Neural cell (in vitro differentiated cells): ENCODE results near the gene NELL2. TPM values are rescaled to one million over a fixed set of nuclear protein-coding genes. Genes with fewer than 3 reads are reported as not detected.

Experiments used
- H2AFZ ChIP-seq: fragments of 200-600, 300-800 bp; sonication (generic), shearing (Covaris generic); 2 replicates; pipeline ENCODE4 v1.6.0; 2014; ENCODE audit warnings: low read depth, mild to moderate bottlenecking, antibody characterized with exemption, low read length, moderate library complexity
- H3F3A ChIP-seq: fragments of 200-600 bp; shearing (Covaris generic); 2 replicates; pipeline ENCODE4 v1.6.1; 2016; ENCODE audit warnings: mild to moderate bottlenecking, moderate library complexity, mixed read lengths, antibody characterized with exemption, low read length; ENCODE audit not compliant: insufficient read depth, poor library complexity, severe bottlenecking
- H3K27ac ChIP-seq: fragments of 200-600, 300-800 bp; sonication (generic), shearing (Covaris generic); 2 replicates; pipeline ENCODE4 v1.5.1; 2014; ENCODE audit warnings: mild to moderate bottlenecking, low read length, moderate library complexity
- H3K27me3 ChIP-seq: fragments of 300-800, 200-600 bp; sonication (generic), shearing (Covaris generic); 2 replicates; pipeline ENCODE4 v1.6.0; 2014; ENCODE audit warnings: mild to moderate bottlenecking, low read depth, low read length, moderate library complexity; ENCODE audit not compliant: insufficient read depth
- H3K36me3 ChIP-seq: fragments of 300-800, 200-600 bp; sonication (generic), shearing (Covaris generic); 2 replicates; pipeline ENCODE4 v1.5.1; 2014; ENCODE audit warnings: mild to moderate bottlenecking, antibody characterized with exemption, low read length, moderate library complexity; ENCODE audit not compliant: insufficient read depth
- H3K4me2 ChIP-seq: fragments of 300-800, 200-600 bp; sonication (generic), shearing (Covaris generic); 2 replicates; pipeline ENCODE4 v1.6.0; 2014; ENCODE audit warnings: mild to moderate bottlenecking, low read length
- H3K4me3 ChIP-seq: fragments of 300-800, 200-600 bp; sonication (generic), shearing (Covaris generic); 2 replicates; pipeline ENCODE4 v1.5.1; 2014; ENCODE audit warnings: mild to moderate bottlenecking, low read length, moderate library complexity
- H3K79me2 ChIP-seq: fragments of 200-600 bp; shearing (Covaris generic); replicated peaks from 2 replicates; pipeline ENCODE4 v1.6.0; 2014; ENCODE audit warnings: mild to moderate bottlenecking, low read length, moderate library complexity; ENCODE audit not compliant: insufficient read depth
- H3K9ac ChIP-seq: fragments of 300-800, 200-600 bp; sonication (generic), shearing (Covaris generic); 2 replicates; pipeline ENCODE4 v1.6.1; 2016; ENCODE audit warnings: mild to moderate bottlenecking, low read length, mixed read lengths
- H3K9me2 ChIP-seq: fragments of 200-600 bp; shearing (Covaris generic); 2 replicates; pipeline ENCODE4 v1.6.1; 2016; ENCODE audit warnings: mild to moderate bottlenecking, low read length, mixed read lengths; ENCODE audit not compliant: insufficient read depth
- H3K9me3 ChIP-seq: fragments of 200-600, 300-800 bp; sonication (generic), shearing (Covaris generic); 2 replicates; pipeline ENCODE4 v1.6.1; 2016; ENCODE audit warnings: mild to moderate bottlenecking, mixed run types, low read length, moderate library complexity, mixed read lengths
- H4K20me1 ChIP-seq: fragments of 200-600 bp; shearing (Covaris generic); 2 replicates; pipeline ENCODE4 v1.6.1; 2016; ENCODE audit warnings: mild to moderate bottlenecking, mixed run types; ENCODE audit not compliant: insufficient read depth
- EP300 ChIP-seq: fragments of 450-650 bp; conservative IDR thresholded peaks from 2 replicates; pipeline ENCODE4 v1.6.1; 2014; ENCODE audit warnings: antibody characterized with exemption, mild to moderate bottlenecking, moderate library complexity; ENCODE audit not compliant: poor library complexity, severe bottlenecking
- EZH2 ChIP-seq: fragments of 200-600, 300-800 bp; shearing (Covaris generic), sonication (generic); IDR thresholded peaks from 2 replicates; pipeline ENCODE4 v1.6.1; 2014; ENCODE audit warnings: antibody characterized with exemption, low read length, borderline replicate concordance, mild to moderate bottlenecking; ENCODE audit not compliant: insufficient read depth, poor library complexity, severe bottlenecking
- MXI1 ChIP-seq: fragments of 450-650 bp; conservative IDR thresholded peaks from 2 replicates; pipeline ENCODE4 v1.6.1; 2014; ENCODE audit warnings: antibody characterized with exemption, mild to moderate bottlenecking; ENCODE audit not compliant: poor library complexity, severe bottlenecking
- POLR2AphosphoS5 ChIP-seq: IDR thresholded peaks from 2 replicates; pipeline ENCODE4 v1.6.1; 2012
- RAD21 ChIP-seq: fragments of 450-650 bp; conservative IDR thresholded peaks from 2 replicates; pipeline ENCODE4 v1.6.1; 2014; ENCODE audit warnings: antibody characterized with exemption, mild to moderate bottlenecking, moderate library complexity
- SMC3 ChIP-seq: fragments of 450-650 bp; conservative IDR thresholded peaks from 2 replicates; pipeline ENCODE4 v1.6.1; 2014; ENCODE audit warnings: antibody characterized with exemption, mild to moderate bottlenecking, moderate library complexity; ENCODE audit not compliant: poor library complexity
- TAF1 ChIP-seq: IDR thresholded peaks from 2 replicates; pipeline ENCODE4 v1.6.1; 2012; ENCODE audit warnings: low read depth
- polyA plus RNA-seq: library from polyadenylated mRNA; depleted of rRNA; stranded (reverse); fragments of >200 nt; gene quantifications from 2 replicates; pipeline ENCODE4 v1.2.3, GENCODE V29; 2014
- TF ChIP-seq, protein P1 (sequence below): IDR thresholded peaks from 2 replicates; pipeline ENCODE4 v1.6.1; 2012; ENCODE audit warnings: borderline replicate concordance
- TF ChIP-seq, protein P2 (sequence below): fragments of 450-650 bp; IDR thresholded peaks from 2 replicates; pipeline ENCODE4 v1.5.1; 2014; ENCODE audit warnings: antibody characterized with exemption, mild to moderate bottlenecking, moderate library complexity; ENCODE audit not compliant: poor library complexity, severe bottlenecking

The NELL2 gene
- polyA plus RNA-seq, 1 donor from 2014 or later: 41.8 TPM

GRCh38 chr12:44765796-44766195 is 110.3 kb downstream of the NELL2 start:
- H3K79me2 ChIP-seq: no peaks in the 10 kb centered on the region
- H3K9ac ChIP-seq: no peak overlapping the region
- TF ChIP-seq EP300: no peak
- TF ChIP-seq, protein P1, sequence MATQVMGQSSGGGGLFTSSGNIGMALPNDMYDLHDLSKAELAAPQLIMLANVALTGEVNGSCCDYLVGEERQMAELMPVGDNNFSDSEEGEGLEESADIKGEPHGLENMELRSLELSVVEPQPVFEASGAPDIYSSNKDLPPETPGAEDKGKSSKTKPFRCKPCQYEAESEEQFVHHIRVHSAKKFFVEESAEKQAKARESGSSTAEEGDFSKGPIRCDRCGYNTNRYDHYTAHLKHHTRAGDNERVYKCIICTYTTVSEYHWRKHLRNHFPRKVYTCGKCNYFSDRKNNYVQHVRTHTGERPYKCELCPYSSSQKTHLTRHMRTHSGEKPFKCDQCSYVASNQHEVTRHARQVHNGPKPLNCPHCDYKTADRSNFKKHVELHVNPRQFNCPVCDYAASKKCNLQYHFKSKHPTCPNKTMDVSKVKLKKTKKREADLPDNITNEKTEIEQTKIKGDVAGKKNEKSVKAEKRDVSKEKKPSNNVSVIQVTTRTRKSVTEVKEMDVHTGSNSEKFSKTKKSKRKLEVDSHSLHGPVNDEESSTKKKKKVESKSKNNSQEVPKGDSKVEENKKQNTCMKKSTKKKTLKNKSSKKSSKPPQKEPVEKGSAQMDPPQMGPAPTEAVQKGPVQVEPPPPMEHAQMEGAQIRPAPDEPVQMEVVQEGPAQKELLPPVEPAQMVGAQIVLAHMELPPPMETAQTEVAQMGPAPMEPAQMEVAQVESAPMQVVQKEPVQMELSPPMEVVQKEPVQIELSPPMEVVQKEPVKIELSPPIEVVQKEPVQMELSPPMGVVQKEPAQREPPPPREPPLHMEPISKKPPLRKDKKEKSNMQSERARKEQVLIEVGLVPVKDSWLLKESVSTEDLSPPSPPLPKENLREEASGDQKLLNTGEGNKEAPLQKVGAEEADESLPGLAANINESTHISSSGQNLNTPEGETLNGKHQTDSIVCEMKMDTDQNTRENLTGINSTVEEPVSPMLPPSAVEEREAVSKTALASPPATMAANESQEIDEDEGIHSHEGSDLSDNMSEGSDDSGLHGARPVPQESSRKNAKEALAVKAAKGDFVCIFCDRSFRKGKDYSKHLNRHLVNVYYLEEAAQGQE: no peak
- TF ChIP-seq TAF1: no peak
- H3K27ac ChIP-seq: no peak overlapping the region
- H3K36me3 ChIP-seq: no peaks in the 10 kb centered on the region
- no peaks in the 10 kb centered on the region for H3K27me3 ChIP-seq
- H3F3A ChIP-seq: no peaks in the 10 kb centered on the region
- H4K20me1 ChIP-seq: no peaks in the 10 kb centered on the region
- no peak overlapping the region for H2AFZ ChIP-seq
- no peak overlapping the region for H3K4me2 ChIP-seq
- no peak overlapping the region for H3K4me3 ChIP-seq
- no peaks in the 10 kb centered on the region for H3K9me3 ChIP-seq
- no peaks in the 10 kb centered on the region for H3K9me2 ChIP-seq

GRCh38 chr12:44763021-44763420 is 113.1 kb downstream of the NELL2 start:
- Histone ChIP-seq H3K4me3 (no peak overlapping the region), H3K27me3 (no peaks in the 10 kb centered on the region), H4K20me1 (no peaks in the 10 kb centered on the region), H2AFZ (no peak overlapping the region), H3K9me2 (no peaks in the 10 kb centered on the region), H3K79me2 (no peaks in the 10 kb centered on the region), H3K36me3 (no peaks in the 10 kb centered on the region), H3K9me3 (no peaks in the 10 kb centered on the region), H3K27ac (no peak overlapping the region), H3K4me2 (no peak overlapping the region), H3K9ac (no peak overlapping the region), H3F3A (no peaks in the 10 kb centered on the region)
- TF ChIP-seq, protein P1: no peak
- TF ChIP-seq RAD21: no peak
- no peak for TF ChIP-seq TAF1
- TF ChIP-seq POLR2AphosphoS5: no peak
- TF ChIP-seq, protein P2, sequence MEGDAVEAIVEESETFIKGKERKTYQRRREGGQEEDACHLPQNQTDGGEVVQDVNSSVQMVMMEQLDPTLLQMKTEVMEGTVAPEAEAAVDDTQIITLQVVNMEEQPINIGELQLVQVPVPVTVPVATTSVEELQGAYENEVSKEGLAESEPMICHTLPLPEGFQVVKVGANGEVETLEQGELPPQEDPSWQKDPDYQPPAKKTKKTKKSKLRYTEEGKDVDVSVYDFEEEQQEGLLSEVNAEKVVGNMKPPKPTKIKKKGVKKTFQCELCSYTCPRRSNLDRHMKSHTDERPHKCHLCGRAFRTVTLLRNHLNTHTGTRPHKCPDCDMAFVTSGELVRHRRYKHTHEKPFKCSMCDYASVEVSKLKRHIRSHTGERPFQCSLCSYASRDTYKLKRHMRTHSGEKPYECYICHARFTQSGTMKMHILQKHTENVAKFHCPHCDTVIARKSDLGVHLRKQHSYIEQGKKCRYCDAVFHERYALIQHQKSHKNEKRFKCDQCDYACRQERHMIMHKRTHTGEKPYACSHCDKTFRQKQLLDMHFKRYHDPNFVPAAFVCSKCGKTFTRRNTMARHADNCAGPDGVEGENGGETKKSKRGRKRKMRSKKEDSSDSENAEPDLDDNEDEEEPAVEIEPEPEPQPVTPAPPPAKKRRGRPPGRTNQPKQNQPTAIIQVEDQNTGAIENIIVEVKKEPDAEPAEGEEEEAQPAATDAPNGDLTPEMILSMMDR: no peak
- no peak for TF ChIP-seq MXI1
- no peak for TF ChIP-seq EZH2
- TF ChIP-seq EP300: no peak
- no peak for TF ChIP-seq SMC3
